HG02884 (cell line): Measurements from ENCODE around the gene C1R.

Source experiments
- ATAC-seq: cut with Tn5 transposase; IDR thresholded peaks from one replicate; pipeline ENCODE4 v1.9.1; 2021; ENCODE audit warnings: mild to moderate bottlenecking, moderate library complexity; ENCODE audit not compliant: unreplicated experiment

The C1R gene

DNA sequence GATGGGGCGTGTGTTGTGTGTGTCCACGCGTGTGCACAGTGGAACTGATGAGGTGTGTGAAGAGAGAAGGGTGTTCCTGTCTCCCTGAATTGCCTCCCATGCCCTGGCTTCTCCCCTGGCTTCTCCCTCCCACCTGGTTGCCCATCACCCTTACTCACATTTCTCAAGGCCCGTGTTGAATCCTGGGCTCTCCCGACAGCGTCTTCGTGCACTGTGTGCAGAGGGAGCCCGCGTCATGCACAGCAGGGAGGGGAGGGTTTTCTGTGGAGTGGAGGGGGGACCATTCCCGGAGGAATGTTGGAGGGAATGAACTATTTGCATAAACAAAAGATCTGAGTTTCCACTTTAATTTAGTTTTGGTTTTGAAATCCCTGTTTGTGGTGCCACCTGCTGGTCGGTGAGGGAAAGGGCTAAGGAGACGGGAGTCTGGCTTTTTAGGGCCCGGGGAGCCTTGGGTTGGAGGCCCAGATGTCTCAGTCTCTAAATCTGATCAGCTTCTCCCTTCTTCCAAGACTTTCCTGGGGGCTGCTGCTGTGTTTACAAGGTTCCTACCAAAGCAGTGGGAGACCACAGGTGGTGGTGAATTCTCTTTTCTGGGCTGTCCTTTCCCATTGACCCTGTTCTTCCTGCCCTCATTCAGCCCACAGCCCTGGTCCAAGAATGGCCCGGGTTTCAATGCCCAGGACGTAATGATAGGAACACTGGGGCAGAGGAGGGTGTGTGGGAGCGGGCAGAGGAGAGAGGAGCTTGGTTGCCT, at the start of gene C1R:
Gene C1R, minus strand, starts transcription at position 217 of the 757 bp plus-strand sequence. Its CDS starts 57 bp downstream, at position 160.
- ATAC-seq = no peak

- ATAC-seq = no peak
These were observed 49.2 kb upstream of the C1R start for GRCh38 chr12:7141351-7142005.

DNA sequence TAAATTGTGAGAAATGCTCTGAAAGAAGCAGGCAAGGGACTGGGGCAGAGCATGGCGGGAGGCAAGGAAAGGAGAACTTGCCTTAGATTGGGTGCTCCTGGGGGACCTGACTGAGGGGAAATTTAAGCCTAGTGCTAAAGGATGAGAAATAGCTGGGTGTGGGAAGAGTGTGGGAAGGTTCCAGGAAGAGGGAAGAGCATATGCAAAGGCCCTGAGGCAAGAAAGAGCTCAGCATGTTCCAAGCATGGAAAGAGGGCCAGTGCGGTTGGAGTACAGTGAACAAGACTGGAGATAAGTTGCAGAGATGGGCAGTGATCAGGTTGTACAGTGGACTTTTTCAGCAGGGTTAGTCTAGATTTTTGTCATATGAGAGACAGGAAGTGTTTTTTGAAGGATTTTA, 47.0 kb upstream of the C1R start:
- no peak for ATAC-seq

- ATAC-seq = no peak
These were observed 45.7 kb upstream of the C1R start for GRCh38 chr12:7137908-7138307.

DNA sequence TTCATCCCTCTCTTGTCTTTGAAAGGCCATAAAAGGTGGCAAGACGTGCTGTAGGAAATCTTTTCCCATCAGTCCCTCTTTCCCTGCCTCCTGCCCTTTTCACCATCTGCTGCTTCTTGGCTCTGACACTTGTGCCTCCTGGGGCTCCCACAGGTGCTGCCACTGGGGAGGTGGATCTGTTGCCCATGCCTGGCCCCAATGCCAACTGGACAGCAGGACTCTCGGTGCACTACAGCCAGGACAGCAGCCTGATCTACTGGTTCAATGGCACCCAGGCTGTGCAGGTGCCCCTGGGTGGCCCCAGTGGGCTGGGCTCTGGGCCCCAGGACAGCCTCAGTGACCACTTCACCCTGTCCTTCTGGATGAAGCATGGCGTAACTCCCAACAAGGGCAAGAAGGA, 44.4 kb upstream of the C1R start:
- no peak for ATAC-seq

GRCh38 chr12:7136071-7136470, 43.8 kb upstream of the C1R start:
- ATAC-seq = no peak

DNA sequence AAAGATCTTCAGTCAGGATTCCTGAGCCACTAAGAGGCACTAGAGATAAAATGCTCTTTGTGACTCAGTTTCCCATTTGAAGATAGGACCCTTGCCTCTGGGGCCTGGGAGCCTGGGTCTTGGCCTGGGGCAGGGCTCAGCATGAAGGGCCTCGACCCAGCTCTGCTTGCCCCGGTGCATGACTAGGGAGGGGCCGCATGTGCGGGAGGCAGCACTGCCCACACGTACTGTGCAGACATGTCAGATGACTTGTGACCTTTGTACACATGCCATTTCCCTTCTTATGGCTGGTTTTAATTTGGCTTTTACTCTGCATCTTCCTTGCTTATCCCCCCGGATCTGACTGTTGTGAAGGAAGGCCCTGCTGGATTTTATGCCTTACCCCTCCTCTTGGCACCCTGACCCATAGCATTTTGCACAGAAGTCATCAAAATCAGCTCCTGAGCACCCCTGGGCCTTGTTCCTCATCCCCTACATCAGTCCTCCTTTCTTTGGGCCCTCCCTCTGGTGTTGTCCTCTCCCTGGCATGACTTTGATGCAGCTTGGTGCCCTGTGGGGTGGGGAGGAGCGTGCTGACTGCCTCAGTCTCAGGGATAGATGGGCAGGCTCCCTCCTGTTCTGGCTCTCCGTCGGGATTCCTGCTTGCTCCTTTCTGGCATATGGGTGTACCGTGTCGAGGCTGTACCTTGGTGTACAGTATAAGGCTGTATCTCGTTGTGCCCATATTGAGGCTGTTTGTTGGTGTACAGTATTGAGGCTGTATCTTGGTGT, 42.3 kb upstream of the C1R start:
- ATAC-seq = no peak

GRCh38 chr12:7131502-7131866, 39.2 kb upstream of the C1R start:
- ATAC-seq = no peak

- ATAC-seq = peak; percentile 19
These were observed 38.7 kb upstream of the C1R start for GRCh38 chr12:7130701-7131501.

DNA sequence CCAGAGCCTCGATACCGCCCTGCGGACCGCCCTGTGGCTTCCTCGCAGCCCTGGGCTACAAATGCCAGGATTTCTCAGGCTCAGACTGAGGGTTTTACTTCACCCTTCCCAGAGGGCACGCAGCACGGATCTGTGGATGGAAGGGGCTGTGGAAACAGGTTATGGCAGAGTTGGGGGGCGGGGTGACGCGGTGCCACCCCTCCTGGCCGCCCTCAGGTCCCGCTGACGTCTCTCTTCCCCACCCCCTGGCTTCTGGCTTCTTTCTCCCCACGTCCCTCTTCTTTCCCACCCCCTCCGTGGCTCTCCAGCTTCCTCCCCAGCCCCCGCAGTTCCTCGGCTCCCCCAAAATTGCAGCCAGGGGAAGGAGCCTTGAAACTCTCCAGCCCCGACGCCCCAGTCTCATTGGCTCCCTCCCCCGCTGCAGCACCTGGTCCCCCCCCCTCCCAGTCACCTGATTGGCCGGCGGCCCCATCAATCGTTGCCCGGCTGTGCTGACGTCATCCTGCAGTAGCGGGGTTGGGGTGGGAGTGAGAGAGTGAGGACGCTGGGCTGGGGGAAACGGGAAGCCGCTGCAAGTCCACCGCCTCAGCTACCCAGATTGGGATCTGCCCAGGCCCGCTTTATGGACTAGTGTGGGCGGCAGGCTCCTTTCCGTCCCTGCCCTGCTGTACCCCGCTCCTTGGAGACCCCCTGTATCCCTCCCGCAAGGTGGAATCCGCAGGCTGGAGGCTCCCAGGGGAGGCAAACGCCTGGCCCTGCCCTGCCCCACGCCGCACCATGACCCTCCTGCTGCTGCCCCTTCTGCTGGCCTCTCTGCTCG, 37.8 kb upstream of the C1R start, which contains the start of gene CLSTN3:
Gene CLSTN3, plus strand, starts transcription at position 500 of the 820 bp plus-strand sequence. Its CDS starts 278 bp downstream, at position 778.
- peak; percentile 72 for ATAC-seq

DNA sequence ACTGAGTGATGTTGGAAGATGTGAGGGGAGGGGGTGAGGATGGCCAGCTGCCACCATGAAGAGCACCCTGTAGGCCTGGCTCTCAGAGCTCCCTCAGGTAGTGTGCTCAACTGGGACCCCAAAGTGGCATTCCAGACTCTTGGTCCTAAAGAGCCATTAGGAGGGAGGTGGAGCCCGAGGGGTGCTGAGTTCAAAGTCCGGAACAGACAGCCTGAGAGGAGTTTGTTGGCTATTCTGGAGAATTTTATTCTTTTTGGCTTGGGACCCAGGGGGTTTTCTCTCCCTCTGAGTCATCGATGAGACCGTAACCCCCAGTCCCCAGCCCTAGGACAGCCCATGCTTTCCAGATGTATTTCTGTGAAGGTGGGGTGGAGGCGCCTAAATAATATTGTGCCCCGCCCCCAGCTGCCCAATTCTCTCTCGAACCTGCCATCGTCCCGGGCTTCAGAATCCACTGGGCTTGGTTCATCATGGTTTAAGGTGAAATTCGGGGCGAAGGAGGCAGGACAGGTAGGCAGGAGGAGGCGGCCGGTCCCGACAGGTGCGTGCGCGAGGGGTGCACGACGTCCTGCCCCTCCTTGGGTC, 37.1 kb upstream of the C1R start:
- no peak for ATAC-seq

GRCh38 chr12:7128681-7129286, 36.5 kb upstream of the C1R start, which contains the start of gene RBP5:
Gene RBP5, minus strand, starts transcription at chr12:7128889. Its CDS starts 114 bp downstream, at chr12:7128775.
- ATAC-seq = no peak

- no peak for ATAC-seq
These were observed 35.8 kb upstream of the C1R start for GRCh38 chr12:7127916-7128626.

DNA sequence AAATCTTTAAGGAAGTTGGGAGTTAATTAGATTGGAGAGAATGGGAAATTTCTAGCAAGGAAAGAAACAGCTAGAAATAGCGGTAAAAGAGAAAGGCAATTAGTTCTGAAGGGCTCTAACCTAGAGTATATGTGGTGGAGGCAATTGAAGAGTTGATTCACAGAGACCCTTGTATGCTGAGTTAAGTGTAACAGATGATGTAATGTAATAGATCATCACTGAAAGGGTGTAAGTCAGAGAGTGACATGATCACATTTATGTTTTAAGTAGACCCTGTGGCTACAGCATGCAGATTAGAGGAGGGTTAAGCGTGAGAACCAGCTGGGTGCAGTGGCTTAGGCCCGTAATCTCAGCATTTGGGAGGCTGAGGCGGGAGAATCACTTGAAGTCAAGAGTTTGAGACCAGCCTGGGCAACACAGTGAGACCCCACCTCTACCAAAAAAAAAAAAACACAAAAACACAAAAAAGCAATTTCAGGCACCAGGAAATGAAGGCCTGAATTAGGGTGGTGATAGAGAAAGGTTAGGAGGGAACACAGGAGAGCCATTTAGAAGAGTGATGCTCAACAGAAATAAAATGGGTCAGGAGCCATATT, 33.5 kb upstream of the C1R start:
- ATAC-seq = no peak

DNA sequence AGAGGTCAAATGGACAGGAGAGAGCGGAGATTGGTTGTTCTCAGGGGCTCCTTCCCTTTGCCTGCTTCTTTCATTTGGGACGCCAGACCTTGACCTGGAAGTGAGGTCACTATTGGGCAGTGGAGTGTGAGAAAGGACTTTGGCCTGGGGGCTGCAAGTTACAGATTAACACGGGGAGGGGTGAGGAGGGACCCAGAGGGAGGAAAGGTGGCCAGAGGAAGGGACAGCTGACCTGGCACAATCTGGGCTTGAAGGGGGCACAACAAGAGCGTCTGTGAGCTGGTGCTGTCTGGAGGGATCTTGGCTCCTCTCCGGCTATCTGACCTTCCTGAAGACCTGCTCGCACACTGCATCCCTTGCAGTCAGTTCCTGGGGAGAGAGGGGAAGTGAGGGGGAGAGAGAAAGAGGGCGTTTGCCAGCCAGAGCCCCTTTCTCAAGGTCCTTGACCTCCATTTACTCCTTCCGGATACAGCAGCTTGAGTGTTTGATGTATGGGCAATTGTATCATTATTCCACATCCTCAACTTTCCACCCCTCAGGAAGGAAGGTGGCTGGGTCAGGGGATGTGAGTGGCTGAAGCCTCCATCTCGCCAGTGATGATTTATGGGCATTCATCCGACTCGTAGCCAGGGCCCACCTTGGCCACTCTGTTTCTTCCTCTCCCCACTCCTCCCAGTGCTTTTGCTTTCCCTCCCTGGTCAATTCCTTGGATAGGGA, 31.7 kb upstream of the C1R start:
- ATAC-seq = no peak

GRCh38 chr12:7122811-7123769, 30.8 kb upstream of the C1R start:
- no peak for ATAC-seq
